Gastrocnemius medialis (tissue), 4 donors: ENCODE measurements around the gene SCRN3.

Source experiments
- POLR2A ChIP-seq, 2 donors: fragments of 450-650 bp; IDR thresholded peaks; one replicate each; pipeline ENCODE4 v1.6.1; 2017; ENCODE audit warnings: antibody characterized with exemption in 2 of 2, mild to moderate bottlenecking in 2 of 2, moderate library complexity in 2 of 2
- TF ChIP-seq, protein P1 (sequence below), 5 experiments: fragments of 450-650 bp in 3 of 5; fragments of 200-600 bp in 2 of 5; sonication (generic) in 2 of 5; IDR thresholded peaks in 4 of 5; conservative IDR thresholded peaks in 1 of 5; 1 replicate in 4 of 5; 2 replicates in 1 of 5; pipeline ENCODE4 v1.5.1; 2016 to 2019; ENCODE audit warnings: antibody characterized with exemption in 5 of 5, mild to moderate bottlenecking in 3 of 5, moderate library complexity in 3 of 5

DNA sequence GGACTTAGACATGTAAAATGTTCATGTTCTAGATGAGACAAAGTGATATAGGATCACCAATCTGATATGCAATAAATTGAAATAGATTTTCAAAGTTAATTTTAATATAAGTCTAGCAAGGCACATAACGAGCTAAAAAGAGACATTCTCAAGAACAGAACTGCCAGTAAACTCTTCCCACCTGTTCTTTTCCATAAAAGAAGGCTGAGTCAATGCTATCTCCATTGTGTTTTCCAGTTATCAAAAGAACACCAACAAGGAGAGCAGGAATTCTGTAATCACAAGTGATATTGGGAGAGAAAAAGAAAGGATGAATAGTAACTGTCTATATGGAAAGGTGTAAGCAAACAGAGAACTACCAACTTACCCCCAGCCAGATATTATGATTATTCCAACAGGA lies 65.7 kb downstream of the SCRN3 start:
- TF ChIP-seq POLR2A (IDR thresholded peaks at IDR 0.05): no peak
- TF ChIP-seq, protein P1, sequence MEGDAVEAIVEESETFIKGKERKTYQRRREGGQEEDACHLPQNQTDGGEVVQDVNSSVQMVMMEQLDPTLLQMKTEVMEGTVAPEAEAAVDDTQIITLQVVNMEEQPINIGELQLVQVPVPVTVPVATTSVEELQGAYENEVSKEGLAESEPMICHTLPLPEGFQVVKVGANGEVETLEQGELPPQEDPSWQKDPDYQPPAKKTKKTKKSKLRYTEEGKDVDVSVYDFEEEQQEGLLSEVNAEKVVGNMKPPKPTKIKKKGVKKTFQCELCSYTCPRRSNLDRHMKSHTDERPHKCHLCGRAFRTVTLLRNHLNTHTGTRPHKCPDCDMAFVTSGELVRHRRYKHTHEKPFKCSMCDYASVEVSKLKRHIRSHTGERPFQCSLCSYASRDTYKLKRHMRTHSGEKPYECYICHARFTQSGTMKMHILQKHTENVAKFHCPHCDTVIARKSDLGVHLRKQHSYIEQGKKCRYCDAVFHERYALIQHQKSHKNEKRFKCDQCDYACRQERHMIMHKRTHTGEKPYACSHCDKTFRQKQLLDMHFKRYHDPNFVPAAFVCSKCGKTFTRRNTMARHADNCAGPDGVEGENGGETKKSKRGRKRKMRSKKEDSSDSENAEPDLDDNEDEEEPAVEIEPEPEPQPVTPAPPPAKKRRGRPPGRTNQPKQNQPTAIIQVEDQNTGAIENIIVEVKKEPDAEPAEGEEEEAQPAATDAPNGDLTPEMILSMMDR (IDR thresholded peaks at IDR 0.05 in 4 of 5, conservative IDR thresholded peaks at IDR 0.05 in 1 of 5): no peak
